Effector memory CD4-positive, alpha-beta T cell (primary cell): ENCODE data around the gene NTSR2.

Experiments
- DNase-seq, 3 donors: peaks; one replicate each; pipeline ENCODE4 v3.0.0-alpha.2; 2020
- H3K27ac ChIP-seq: 2 replicates; pipeline ENCODE4 v1.7.0; 2013; ENCODE audit warnings: mild to moderate bottlenecking, low read length, moderate library complexity; ENCODE audit not compliant: insufficient read depth, poor library complexity, severe bottlenecking
- H3K27me3 ChIP-seq: replicated peaks from 2 replicates; pipeline ENCODE4 v1.7.0; 2013; ENCODE audit warnings: mild to moderate bottlenecking, low read length; ENCODE audit not compliant: insufficient read depth, control insufficient read depth, poor library complexity, severe bottlenecking
- H3K36me3 ChIP-seq: 2 replicates; pipeline ENCODE4 v1.7.0; 2013; ENCODE audit warnings: mild to moderate bottlenecking, low read length, moderate library complexity; ENCODE audit not compliant: control insufficient read depth, insufficient read depth
- H3K4me1 ChIP-seq: 2 replicates; pipeline ENCODE4 v1.7.0; 2013; ENCODE audit warnings: low read length, mild to moderate bottlenecking; ENCODE audit not compliant: control insufficient read depth, insufficient read depth, poor library complexity, severe bottlenecking
- H3K4me3 ChIP-seq: 2 replicates; pipeline ENCODE4 v1.7.0; 2013; ENCODE audit warnings: low read length, low read depth, mild to moderate bottlenecking; ENCODE audit not compliant: insufficient read depth, poor library complexity, severe bottlenecking
- H3K9me3 ChIP-seq: 2 replicates; pipeline ENCODE4 v1.7.0; 2013; ENCODE audit warnings: mild to moderate bottlenecking, low read length, moderate library complexity; ENCODE audit not compliant: control insufficient read depth

NTSR2 gene

DNA sequence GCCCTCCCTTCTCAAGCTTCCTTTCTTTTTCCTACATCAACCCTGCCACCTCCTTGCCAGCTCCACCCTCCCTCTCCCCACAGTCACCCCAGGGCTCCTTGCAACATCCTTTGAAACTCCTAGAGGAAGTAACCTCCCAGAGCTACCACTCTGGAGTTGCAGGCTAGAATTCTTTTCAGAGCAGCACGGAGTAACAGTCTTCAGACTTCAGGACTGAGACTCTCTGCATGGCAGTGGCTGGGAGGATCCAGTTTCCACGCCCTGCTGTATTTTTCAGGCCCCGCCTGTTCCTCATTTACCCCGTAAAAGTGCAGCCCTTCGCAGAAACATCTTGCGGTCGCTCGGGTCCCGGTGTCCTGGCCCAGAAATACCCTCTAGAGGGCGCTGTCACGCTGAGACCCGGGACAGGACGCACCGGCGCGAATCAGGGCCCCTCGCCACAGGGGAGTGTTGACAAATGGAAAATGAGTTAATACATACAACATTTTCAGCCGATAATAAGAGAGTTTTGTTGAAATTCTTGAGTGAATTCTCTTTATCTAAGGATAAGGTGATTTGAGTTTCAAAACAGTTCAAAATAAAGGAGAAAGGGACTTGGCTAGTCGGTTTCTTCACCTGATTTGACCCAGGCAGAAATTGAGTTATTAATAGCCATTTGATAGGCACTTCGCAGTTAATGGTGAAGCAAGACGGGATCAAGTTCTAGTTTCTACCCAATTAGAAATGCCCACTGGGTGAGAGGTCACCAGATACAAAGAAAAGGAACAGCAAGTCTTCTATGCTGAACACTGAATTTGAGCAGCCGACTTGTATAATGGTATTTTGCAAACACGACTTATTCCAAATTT, 18.5 kb upstream of the NTSR2 start:
- H3K27me3 ChIP-seq = peaks cover 2% of the 10 kb centered on the region
- no peak overlapping the region for H3K4me3 ChIP-seq
- peaks cover 4% of the 10 kb centered on the region for H3K4me1 ChIP-seq
- DNase-seq = peak; percentile 50 to 67 (median 59)
- H3K27ac ChIP-seq = no peak overlapping the region
- no peaks in the 10 kb centered on the region for H3K9me3 ChIP-seq
- no peaks in the 10 kb centered on the region for H3K36me3 ChIP-seq

DNA sequence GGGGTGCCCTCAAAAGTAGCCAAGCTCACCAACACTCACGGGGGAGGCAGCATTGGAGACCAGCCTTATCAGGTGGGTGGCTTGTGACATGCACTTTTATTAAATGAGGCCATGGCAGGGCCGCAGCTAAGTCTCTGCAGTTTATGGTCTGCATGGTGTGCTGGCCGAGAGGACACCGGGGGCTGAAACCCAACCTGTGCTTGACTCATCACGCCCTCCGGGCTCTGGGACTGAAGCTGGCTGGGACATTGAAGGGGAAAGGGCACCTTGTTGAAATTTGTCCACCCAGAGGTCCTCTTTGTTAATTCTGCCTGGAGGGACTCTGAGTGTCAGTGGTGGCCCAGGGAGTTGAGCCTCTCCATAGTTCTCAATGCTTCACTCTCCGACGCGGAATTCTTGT, 17.7 kb upstream of the NTSR2 start:
- H3K4me3 ChIP-seq = no peak overlapping the region
- H3K27ac ChIP-seq = no peak overlapping the region
- peaks cover 4% of the 10 kb centered on the region for H3K4me1 ChIP-seq
- no peaks in the 10 kb centered on the region for H3K36me3 ChIP-seq
- H3K9me3 ChIP-seq = no peaks in the 10 kb centered on the region
- peaks cover 2% of the 10 kb centered on the region for H3K27me3 ChIP-seq
- no peak for DNase-seq

DNA sequence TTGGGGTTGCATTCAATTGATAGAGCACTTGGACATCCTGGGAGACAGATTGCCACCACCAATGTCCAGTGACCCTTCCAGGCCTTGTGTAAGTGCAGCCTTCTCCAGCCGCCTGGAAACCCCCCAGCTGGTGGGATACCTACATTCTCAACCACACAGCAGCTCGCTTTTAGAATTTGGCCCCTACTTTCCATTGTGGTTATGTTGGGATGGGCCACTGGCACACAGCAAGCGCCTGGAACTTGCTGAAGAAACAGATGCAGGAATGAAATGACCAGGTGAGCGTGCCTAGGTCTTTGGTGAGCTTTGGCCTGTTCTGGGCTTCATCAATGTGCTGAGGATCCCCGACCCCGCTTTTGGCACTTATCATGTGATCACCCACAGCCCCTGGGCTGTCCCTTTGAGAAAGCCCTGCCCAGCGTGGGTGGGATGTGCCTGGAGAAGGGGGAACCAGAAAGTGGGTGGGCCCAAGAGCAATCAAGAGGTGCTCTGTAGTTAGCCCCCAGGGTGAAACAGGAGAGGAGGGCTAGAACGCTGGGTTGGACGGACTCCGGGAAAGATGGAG, 16.0 kb upstream of the NTSR2 start:
- Histone ChIP-seq H3K36me3 (no peaks in the 10 kb centered on the region), H3K4me1 (peaks cover 4% of the 10 kb centered on the region), H3K9me3 (no peaks in the 10 kb centered on the region), H3K27me3 (peaks cover 2% of the 10 kb centered on the region), H3K4me3 (no peak overlapping the region), H3K27ac (no peak overlapping the region)
- no peak for DNase-seq

DNA sequence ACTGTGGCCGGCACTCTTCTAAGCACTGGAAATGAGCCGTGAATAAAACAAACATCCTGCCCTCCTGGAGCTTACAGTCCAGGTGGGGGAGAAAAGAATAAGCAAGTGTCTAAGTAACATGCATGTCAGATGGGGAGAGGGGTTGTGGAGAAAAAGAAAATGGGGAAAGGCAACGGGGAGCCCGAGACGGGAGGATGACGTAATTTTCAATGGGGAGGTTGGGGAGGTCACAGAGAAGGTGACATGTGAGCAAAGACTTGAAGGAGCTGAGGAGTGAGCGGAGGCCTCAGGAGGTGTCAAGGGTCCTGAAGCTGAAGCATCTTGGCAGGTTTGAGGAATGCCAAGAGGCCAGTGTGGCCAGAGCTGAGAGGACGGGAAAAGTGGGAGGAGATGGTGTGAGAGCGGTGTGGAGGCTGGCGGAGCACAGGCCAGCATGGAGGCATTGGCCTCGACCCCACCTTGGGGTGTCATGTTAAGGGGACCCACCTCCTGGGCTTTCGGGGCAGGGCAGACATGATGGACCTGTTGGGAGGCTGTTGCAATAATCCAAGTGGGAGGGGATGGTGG, 15.0 kb upstream of the NTSR2 start:
- no peak for DNase-seq
- H3K36me3 ChIP-seq = no peaks in the 10 kb centered on the region
- H3K27me3 ChIP-seq = peaks cover 2% of the 10 kb centered on the region
- H3K4me1 ChIP-seq = peaks cover 4% of the 10 kb centered on the region
- H3K9me3 ChIP-seq = no peaks in the 10 kb centered on the region
- no peak overlapping the region for H3K4me3 ChIP-seq
- no peak overlapping the region for H3K27ac ChIP-seq

DNA sequence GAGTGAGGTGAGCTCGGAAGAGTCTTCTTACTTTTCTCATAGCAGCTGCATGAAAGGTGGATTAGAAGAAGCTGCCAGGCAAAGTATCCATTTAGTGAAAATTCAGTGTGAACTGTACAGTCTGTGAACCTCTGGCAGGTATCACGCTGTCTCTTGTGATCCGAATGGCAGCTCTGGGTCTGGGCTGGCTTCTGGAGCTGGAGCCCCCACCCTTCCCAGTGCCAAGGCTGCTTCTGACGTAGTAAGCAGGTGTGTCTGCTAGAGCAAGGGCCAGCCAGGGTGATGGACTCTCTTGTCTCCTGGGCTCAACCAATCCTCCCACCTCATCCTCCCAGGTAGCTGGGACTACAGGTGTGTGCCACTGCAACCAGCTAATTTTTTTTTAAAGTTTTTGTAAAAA, 14.0 kb upstream of the NTSR2 start:
- H3K27ac ChIP-seq = no peak overlapping the region
- H3K9me3 ChIP-seq = no peaks in the 10 kb centered on the region
- H3K27me3 ChIP-seq = peaks cover 2% of the 10 kb centered on the region
- DNase-seq = no peak
- H3K36me3 ChIP-seq = no peaks in the 10 kb centered on the region
- H3K4me1 ChIP-seq = peaks cover 4% of the 10 kb centered on the region
- H3K4me3 ChIP-seq = no peak overlapping the region

DNA sequence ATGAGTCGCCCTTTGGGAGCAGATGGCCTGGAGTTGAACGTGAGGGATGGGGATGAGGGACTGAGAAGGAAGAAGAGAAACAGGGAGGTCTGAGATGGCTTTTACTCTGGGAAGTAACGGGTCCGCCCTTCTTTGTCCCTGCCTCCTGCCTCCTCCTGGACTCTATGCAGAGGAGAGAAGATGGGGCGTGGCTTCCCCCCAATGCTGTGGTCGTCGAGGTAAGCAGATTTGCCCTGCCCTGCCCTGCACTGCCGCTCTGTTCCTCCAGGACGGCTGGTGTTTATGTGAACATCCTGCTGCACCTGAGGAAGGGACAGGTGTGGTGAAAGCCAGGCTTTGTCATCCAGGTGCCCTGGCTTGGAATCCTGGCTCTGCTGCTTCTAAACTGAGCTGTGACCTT, 13.5 kb upstream of the NTSR2 start:
- Histone ChIP-seq H3K36me3 (no peaks in the 10 kb centered on the region), H3K4me3 (no peak overlapping the region), H3K4me1 (peaks cover under 1% of the 10 kb centered on the region), H3K27me3 (peaks cover 2% of the 10 kb centered on the region), H3K9me3 (no peaks in the 10 kb centered on the region), H3K27ac (no peak overlapping the region)
- no peak for DNase-seq

DNA sequence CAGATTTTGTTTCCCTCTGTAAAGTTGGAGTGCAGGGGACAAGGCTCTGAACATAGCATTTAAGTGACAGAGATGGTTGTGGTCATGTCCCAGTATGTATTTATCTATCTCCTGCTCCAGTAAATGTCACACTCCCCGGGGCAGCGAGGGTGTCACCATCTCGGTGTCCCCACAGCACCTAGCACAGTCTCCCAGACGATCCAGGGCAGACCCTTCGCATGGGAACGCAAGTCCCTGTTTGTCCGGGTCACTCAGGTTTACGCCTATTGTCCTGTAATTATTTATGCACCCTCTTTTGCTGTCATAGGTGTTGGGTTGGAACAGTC, 12.6 kb upstream of the NTSR2 start:
- Histone ChIP-seq H3K27ac (no peak overlapping the region), H3K27me3 (peaks cover 5% of the 10 kb centered on the region), H3K4me1 (no peaks in the 10 kb centered on the region), H3K36me3 (no peaks in the 10 kb centered on the region), H3K4me3 (no peak overlapping the region), H3K9me3 (no peaks in the 10 kb centered on the region)
- no peak for DNase-seq

DNA sequence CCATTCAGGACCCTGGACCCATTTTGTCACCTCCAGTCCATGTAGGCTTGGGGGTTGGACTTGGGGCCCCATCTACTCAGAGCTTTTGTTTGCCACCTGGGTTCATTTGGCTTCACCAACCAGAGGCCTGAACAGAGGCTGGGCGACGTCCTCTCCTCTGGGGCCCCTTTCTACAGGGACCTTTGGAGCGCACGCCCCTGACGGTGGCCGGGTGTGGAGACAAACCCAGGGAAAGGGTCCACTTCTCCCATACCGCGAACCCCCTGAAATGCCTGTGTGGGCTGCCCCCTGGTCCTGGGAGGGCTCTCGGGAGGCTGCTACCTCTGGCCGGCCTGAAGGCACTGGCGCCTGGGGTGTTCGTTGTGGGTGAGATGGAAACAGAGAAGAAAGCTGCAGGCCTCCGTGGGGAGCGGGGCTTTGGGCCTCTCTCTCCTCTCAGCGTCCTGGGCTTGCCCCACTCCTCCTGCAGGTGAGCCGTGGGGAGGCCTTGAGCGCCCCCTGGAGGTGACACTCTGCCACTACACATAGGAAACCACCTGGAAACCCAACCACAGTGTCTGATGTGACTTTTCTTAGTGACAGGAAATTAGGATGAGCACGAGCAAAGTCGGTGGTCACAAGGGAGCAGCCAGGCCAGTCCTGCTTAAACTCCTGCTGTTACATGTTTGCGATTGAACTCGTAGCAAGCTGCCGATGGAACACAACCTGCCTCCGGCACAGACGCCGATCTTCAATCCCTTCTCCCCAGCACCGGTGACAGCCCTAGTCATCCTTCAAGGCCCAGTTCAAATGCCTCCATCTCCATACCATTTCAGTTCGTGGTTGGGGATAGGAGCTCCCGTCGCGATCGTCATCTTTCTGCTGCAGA, 12.0 kb upstream of the NTSR2 start:
- H3K4me3 ChIP-seq = no peak overlapping the region
- DNase-seq = peak in 2 of 3 donors; percentile 14 to 19
- H3K27me3 ChIP-seq = peaks cover 5% of the 10 kb centered on the region

DNA sequence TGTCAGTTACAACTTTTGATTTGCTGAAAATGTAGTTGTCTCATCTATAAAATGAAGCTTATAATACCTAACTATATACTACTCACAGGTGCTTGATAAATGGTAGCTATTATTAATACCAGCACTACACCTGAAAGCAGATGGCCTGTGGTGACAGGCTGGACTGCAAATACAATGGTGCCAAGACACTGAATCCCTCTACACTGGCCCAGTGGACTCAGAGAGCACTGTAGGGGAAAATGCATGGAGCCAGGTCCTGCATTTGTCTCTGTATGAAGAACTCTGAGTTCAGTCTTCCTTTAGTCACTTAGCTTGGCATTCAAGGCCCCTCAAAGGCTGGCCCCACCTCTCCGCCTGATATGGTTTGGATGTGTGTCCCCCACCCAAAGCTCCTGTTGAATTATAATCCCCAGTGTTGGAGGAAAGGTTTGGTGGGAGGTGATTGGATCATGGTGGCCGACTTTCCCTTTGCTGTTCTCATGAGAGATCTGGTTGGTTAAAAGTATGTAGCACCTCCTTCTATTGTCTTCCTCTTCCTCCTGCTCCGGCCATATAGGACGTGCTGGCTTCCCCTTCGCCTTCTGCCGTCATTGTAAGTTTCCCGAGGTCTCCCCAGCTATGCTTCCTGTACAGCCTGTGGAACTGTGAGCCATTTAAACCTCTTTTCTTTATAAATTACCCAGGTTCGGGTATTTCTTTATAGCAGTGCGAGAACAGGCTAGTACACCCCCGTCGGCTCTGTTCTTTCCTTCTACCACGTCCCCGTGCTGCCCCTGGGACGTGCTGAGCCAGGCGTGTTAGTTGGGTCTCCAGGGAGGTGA, 11.1 kb upstream of the NTSR2 start:
- Histone ChIP-seq H3K4me3 (no peak overlapping the region), H3K27ac (no peak overlapping the region), H3K36me3 (no peaks in the 10 kb centered on the region), H3K9me3 (no peaks in the 10 kb centered on the region), H3K27me3 (peaks cover 5% of the 10 kb centered on the region), H3K4me1 (no peaks in the 10 kb centered on the region)
- DNase-seq = no peak

More for the DNA sequence above, 12.0 kb upstream of the NTSR2 start:
- no peak overlapping the region for H3K27ac ChIP-seq
- H3K9me3 ChIP-seq = no peaks in the 10 kb centered on the region
- H3K36me3 ChIP-seq = no peaks in the 10 kb centered on the region
- no peaks in the 10 kb centered on the region for H3K4me1 ChIP-seq
